Activated CD8-positive, alpha-beta memory T cell treated with anti-CD3 and anti-CD28 coated beads, Interleukin-2, amount 50 U/mL, for 1 hour (primary cell): ENCODE measurements around the gene CDC37.
"Not testable (repeated sequence)": the region's sequence is repeated elsewhere in the genome, so short reads cannot be mapped to it uniquely, and the experiment has no call there.

ENCODE experiments used
- DNase-seq: peaks from one replicate; pipeline ENCODE4 v3.0.0-alpha.2; 2020; ENCODE audit errors: extremely low read depth

Gene CDC37

DNA sequence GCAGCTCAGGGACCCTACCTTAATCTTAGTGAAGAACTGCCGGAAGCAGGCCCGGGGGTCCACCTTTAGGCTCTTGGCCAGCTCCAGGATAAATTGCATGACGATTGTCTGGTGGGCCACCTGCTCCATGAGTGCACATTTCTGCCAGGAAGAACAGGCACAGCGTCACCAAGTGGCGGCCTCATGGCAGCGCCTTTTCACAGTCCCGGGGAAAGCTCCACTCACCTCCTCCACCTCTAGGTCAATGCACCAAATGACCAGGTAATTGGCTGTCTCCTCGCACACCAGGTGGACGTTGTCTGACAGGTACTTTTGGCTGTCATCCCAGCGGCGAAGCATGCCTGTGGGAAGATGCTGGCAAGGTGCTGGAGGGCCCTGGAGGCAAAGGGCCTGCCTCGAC, 8.3 kb downstream of the CDC37 start:
- DNase-seq, result no peak

DNA sequence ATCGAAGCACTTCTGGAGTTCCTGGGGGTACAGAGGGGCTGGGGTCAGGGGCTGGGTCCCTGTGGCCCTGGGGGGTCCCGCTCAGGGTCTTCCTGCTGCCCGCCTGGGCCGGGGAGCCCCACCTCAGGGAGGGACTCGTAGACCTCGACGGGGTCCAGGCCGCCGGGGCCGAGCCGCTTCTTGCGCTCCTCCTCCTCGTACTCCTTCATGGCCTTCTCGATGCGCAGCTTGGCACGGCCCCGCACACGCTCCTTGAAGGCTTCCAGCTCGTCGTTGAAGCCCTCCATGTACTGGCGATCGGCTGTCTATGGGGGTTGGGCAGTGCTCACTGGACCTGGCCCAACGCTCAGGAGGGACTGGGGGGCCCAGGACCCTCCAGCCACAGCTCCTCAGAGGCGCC, 10.2 kb downstream of the CDC37 start:
- no peak for DNase-seq

DNA sequence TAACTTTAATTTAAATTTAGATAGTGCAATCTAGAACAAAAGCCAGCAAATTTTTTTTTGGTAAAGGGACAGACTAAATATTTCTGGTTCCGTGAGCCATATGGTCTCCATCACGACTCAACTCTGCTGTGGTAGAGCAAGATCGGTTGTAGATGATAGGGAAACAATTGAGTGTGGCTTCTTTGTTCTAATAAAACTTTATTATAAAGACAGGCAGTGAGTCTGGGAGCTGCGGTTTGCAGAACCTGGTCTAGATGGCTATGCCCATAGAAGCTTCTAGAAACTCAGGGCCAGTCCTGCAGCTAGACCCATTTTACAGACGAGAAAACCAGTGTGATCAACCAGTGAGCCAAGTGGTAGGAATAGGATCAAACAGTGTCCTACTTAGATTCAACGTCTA, 11.2 kb downstream of the CDC37 start:
- DNase-seq, result no peak

DNA sequence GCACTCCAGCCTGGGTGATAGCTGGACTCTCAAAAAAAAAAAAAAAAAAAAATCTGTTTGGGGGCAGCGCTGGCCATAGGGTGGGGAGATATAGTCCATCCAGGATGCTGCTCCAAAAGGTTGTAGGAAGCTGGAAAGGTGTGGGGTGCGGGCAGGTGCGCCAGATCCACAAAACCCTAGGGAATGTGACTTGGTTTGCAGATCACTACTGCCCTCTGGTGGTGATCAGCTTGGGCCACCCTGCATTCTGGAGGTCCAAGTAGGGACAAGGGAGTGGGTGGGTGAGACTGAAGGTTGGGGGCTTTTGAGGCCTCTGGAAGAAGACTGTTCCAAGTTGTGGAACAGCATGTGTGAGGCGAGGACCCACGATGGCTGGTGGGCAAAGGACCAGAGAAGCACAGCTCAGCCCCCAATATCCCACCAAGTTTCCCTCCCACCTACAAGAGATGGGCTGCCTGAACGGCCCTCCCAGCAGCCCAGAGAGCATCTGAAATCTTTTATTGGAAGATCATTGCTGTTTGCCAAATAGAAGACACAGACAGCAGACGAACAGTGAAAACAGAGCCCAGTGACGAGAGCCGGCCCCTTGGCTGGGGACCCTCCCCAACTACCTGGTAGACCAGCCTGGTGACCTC, 12.6 kb downstream of the CDC37 start:
- DNase-seq, result no peak

DNA sequence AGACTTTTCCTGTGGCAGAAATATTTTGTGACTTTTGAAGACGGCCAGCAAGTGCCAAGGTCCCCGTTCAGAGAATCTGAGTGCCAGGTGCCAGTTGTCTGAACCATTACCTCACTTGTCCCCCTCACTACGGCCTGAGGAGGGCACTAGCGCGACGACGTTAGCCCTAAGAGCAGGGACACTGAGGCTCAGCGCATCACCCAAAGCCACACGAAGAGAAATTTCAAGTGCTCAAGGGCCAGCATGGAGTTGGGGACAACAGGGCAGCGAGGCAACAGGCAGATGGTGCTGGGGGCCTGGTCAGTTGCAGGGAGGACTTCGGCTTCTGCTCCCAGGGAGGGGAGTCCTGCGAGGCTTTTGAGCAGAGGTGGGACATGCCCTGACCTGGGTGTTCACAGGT, 13.5 kb downstream of the CDC37 start:
- DNase-seq, result no peak

DNA sequence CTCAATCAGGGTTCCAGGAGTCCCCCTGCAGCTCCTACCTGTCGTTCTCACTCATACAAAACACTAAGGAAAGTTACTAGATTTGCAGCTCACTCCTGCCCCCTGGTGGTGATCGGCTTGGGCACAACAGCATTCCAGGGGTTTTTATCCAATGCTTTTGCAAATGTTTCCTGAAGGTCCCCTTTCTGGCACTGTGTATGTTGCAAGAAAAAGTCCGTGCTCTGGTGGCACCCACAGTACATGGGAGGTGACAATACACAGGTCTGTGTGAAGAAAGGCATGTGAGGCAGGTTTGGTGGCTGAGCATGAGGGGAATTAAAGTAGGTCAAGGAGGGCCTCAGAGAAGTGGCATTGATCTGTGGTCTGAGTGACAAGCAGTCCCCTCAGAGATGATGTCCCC, 14.4 kb downstream of the CDC37 start:
- peak; percentile 65 for DNase-seq

DNA sequence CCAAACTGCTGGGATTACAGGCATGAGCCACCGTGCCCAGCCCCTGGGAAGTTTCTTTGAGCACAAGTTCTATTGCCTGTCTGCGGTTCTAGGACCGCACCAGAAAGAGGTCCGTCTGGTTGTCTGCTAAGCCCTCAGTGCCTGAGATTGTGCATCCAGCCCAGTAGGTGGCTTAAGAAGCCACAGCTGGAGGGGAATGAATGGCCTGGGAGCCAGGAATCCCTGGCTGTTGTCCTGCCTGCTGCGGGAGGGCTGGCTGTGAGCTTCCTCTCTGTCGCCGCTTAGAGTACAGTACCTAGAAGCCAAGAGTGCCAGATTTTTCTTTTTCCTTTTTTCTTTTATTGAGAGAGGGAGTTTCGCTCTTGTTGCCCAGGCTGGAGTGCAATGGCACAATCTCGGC, 18.8 kb downstream of the CDC37 start:
- no peak for DNase-seq

DNA sequence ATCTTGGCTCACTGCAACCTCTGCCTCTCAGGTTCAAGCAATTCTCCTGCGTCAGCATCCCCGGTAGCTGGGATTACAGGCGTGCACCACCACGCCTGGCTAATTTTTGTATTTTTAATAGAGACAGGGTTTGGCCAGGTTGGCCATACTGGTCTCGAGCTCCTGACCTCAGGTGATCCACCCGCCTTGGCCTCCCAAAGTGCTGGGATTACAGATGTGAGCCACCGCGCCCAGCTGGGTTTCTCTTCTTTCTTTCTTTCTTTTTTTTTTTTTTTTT, 20.2 kb downstream of the CDC37 start:
- DNase-seq, result not testable (repeated sequence)

DNA sequence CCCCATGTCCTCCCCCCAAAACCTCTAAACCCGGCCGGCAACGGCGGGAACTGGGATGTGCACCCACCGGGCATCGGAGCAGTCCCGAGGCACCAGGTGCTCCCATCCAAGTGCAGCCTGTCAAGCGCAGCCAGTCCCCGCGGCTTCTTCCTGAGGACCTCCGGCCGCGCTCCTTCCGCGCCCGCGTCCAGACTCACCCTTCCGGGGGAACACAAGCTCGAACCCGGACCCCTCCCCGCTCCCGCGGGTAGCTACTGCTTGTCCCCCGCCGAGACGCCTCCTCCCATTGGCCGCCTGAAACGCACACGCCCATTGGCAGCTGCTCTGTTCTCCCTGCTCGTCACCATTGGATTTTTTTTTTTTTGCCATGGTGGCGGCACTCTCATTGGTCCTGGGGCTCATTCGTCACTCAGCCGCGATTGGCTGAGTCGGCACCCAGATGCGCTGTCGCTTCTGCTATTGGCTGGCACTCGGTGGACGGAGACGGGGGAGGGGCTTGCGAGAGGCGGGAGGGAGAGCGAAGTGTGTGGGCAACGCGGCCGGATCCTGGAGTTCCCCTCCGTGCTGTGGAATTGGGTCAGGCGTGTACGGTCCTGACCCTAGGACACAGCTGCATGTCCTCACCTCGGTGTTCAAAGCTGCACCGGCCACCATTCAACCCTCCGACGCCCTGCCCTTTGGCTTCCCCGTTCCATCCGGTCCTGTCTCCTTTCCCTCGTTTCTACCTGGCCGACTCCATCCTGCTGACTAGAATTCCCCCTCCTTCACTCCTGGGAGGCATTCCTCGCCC, 22.8 kb downstream of the CDC37 start, which contains the start of gene TYK2:
Gene TYK2, minus strand, starts transcription at position 260 of the 790 bp plus-strand sequence. CDS start 2,166 bp downstream, outside the sequence.
- DNase-seq, result peak; percentile 82

DNA sequence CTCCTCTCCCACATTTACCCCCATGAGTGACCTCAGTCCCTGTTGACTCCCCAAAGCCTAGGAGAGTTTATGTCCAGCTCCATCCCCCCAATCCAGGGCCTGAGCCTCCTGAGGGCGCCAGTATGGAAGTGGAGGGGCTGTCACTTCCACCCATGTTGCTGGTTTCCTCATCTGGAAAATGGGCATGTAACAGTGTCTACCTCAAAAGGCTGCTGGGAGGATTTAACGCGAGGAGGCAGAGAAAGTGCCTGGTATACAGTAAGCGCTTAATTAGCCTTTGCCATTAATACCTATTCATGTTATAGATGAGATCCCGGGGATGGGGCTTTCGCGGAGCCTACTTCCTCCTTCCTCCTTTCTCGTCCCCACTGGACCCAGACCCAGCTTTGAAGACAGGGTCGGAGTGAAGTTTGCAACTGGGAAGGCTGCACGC, 23.4 kb downstream of the CDC37 start:
- DNase-seq, result no peak

DNA sequence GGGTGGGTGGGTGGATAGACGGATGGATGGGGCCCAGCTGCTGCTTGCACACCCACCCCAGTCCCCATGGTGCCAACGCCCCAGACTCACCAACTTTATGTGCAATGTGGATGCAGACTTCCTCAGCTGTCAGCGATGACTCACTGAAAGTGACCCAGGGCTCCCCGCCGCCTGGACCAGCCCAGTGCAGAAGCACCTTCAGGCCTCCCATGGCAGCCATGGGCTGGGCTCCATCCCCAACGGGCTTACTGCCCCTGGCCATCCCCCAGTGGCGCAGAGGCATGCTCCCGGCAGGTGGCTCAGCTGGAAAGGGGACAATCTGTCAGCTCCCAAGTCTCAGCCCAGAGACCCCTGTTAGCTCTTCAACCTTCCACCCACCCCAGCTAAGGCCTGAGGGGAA, 25.2 kb downstream of the CDC37 start:
- no peak for DNase-seq

DNA sequence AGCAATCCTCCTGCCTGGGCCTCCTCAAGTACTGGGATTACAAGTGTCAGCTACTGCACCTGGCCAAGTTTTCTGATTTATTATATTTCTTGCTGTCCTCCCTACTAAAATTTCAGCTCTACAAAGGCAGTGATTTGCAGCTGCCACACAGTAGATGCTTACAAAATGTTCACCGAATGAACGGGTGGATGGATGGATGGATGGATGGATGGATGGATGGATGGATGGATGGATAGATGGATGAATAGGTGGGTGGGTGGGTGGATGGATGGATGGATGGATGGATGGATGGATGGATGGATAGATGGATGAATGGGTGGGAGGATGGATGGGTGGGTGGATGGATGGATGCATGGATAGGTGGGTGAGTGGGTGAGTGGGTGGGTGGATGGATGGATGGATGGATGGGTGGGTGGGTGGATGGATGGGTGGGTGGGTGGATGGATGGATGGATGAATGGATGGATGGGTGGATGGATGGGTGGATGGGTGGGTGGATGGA, 26.2 kb downstream of the CDC37 start:
- not testable (repeated sequence) for DNase-seq

DNA sequence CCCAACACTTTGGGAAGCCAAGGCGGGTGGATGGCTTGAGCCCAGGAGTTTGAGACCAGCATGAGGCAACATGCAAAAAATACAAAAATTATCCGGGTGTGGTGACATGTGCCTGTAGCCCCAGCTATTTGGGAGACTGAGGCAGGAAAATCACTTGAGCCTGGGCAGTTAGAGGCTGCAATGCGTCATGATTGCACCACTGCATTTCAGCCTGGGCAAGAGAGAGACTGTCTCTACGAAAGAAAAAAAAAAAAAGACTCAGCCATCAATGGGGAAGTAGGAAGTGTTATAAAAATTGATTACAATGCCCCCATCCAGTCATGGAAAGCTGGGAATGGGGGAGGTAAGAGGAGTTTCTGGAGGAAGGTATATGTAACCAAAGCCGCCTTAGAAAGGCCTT, 28.4 kb downstream of the CDC37 start:
- DNase-seq, result no peak

DNA sequence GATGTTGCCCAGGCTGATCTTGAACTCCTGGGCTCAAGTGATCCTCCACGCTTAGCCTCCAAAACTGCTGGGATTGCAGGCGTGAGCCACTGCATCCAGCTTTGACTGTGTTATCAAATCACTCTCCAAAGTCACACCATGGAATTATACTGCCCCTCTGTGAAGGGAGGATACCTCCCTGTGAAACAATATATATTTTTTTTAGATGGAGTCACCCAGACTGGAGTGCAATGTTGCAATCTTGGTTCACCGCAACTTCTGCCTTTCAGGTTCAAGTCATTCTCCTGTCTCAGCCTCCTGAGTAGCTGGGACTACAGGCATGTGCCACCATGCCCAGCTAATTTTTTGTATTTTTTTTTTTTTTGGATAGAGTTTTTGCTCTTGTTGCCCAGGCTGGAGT, 30.7 kb downstream of the CDC37 start:
- DNase-seq, result no peak

DNA sequence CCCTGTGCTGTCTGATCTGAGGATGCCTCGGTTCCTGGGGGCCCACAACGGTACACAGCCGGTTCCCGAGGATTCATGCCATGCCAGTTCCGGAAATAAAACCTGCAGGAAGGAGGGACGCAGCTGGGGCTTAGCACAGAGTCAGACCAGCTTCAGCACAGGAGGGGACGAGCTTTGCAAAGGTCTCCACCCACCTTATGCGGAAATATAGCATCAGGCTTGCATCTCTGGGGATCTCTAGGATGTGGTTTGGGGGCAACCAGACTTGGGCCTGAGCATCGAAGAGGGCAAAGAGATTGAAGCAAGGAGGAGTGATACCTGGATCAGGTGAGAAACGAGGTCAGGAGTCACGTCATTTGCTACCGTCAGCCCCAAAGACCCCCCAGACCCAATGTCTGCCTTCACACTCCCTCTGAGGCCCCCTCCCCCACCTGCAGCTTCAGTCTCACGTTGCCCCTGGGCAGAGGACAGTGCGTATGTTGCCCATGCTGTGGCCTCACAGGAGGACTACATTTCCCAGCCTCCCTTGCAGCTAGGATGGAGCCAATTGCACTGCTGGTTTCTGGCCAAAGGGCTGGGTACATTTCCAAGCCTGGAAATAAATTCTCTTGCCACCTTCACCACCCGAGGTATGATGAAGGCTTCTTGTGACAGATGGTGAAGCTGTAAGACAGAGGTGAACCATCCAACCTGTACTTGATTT, 35.1 kb downstream of the CDC37 start:
- DNase-seq, result no peak

DNA sequence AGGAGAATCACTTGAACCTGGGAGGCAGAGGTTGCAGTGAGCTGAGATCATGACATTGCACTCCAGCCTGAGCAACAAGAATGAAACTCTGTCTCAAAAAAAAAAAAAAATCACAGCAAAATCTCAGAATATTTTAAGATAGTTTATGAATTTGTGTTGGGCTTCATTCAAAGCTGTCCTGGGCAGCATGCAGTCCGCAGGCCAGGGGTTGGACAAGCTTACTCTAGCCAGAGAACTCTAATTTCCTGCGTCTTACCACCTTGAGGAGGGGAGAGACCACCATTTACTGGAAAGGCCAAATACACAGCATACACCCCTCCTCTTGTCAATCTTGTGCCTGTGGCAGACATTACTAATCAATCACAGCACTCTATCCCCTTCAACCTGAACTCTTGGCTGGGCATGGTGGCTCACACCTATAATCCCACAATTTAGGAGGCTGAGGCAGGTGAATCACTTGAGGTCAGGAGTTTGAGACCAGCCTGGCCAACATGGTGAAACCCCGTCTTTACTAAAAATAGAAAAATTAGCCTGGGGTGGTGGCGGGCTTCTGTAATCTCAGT, 36.3 kb downstream of the CDC37 start:
- DNase-seq, result not testable (repeated sequence)

DNA sequence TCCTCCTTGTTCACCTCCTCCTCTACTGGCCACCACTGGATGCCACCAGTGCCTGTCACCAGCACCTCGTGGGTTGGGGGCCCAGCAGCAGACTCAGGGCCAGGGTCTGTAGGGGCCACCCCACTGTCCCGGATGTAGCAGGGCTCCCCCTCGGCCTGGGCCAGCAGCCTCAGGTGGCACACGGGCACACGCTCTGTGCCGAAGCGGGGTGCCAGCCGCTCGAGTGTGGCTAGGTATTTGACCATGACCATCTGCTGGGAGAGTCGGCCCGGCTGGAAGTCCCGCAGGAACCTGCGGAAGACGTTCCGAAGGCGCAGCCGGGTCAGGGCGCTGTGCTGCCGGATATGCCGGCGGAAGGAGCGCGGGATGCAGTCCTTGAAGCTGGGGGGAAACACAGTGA, 37.8 kb downstream of the CDC37 start:
- DNase-seq, result no peak

DNA sequence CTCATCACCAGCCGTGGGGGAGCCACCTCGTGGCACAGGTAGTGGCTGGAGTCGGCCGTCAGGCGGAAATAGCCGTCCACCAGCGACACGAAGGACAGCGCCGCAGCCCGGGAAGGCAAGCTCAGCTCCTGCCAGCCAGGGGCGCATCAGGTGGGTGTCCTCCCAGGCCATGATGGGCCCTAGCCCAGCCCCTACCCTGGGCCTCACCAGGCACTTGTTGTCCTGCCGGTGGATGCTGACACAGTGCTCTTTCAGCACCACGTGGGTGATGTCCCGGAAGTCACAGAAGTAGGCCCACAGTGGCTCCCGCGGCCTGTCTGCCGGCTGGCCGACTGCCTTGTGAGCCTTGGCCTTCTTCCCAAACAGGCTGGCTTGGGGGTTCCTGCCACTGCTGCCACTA, 38.7 kb downstream of the CDC37 start:
- DNase-seq, result no peak

DNA sequence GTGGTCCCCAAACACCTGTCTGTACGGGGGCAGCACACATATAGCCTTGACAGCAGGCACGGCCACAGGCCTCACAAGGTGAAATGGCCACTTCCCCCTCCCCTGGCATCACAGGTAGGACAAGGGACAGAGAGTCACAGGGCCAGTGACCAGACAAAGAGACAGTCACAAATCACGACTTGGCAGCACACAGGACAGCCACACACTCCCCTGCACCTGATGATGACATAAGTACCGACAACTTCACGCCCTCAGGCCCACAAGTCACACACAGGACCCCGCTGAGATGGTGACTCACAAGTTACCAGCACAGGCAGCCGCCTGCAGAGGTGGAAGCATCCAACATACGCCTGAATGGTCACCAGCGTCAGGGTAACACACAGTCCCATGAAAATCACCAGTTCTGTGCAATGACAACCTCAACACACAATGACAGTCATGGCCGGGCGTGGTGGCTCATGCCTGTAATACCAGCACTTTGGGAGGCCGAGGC, 39.5 kb downstream of the CDC37 start:
- no peak for DNase-seq

DNA sequence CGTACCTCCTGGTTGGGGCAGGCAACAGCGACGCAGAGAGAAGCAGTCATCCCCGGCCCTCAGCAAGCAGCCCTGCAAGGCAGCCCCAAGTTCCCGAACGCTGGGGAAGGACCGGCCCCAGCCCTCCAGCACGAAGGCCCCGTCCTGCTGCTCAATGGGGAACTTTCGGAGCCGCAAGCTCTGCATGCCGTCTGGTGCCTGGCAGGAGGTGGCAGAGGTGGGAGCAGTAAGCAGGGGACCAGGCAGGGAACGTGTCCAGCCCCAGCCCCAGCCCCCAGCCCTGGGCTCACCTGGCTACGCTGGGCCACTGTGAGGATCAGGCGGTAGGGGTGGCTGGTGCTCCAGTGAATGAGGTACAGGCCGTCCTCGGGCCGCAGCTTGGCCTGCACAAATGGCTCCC, 41.1 kb downstream of the CDC37 start:
- DNase-seq, result no peak

DNA sequence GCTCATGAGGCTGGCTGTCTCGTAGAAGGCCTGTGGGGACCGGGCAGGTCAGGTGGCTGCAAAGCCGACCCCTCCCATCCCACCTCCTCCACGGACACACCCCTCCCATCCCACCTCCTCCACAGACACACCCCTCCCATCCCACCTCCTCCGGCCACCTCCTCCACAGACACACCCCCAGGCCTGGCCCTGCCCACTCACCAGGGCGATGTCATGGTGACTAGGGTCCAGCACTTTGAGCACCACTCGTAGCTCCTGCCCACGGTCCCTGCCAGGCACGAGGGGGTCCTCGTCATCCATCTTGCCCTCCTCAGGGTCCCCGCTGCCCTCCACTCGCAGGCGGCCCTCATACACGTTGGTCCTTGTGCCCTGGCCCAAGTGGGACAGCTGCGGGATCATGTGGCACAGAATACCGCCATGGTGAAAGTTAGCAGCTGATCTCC, 41.8 kb downstream of the CDC37 start:
- DNase-seq, result no peak

DNA sequence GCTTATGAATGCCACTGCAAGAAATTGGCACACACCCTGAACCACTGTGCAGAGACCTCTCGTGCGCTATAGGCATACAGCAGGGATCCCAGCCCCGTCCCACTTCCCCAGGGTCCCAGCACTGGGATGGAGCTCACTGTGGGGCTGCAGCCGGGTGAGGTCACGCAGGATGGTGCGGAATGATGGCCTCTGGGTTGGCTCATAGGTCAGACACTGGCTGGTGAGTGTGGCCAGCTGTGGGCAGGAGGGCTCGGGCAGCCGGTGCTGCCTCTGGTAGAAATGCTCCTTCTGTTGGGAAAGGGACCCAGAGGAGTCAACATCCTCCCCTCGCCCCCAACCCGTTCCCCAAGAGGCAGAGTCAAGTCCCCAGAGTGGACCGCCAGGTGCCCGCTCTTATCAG, 46.9 kb downstream of the CDC37 start:
- DNase-seq, result no peak
